Esophagus squamous epithelium (tissue), 4 donors: ENCODE data around the gene CENATAC.

Experiments
- CTCF ChIP-seq, 6 experiments: fragments of 450-650 bp in 4 of 6; fragments of 200-600 bp in 2 of 6; sonication (generic) in 2 of 6; IDR thresholded peaks; one replicate each; pipeline ENCODE4 v1.5.1; 2016 to 2019; ENCODE audit warnings: antibody characterized with exemption in 6 of 6, mild to moderate bottlenecking in 4 of 6, moderate library complexity in 4 of 6
- POLR2A ChIP-seq, 4 donors: fragments of 450-650 bp; IDR thresholded peaks; one replicate each; pipeline ENCODE4 v1.6.1; 2017; ENCODE audit warnings: antibody characterized with exemption in 4 of 4, mild to moderate bottlenecking in 4 of 4, moderate library complexity in 3 of 4

GRCh38 chr11:119056421-119056999 lies 58.6 kb downstream of the CENATAC start:
- TF ChIP-seq CTCF (IDR thresholded peaks at IDR 0.05), result no peak
- TF ChIP-seq POLR2A (IDR thresholded peaks at IDR 0.05), result no peak
